Hippocampal formation (tissue), 2 donors: ENCODE data around the gene HRCT1.

Experiments used
- DNase-seq, 2 donors: peaks; one replicate each; lab custom pipeline; 2025; lab: John Stamatoyannopoulos, UW

HRCT1 gene

GRCh38 chr9:35942286-35942685 lies 36.3 kb downstream of the HRCT1 start:
- DNase-seq, result no peak

GRCh38 chr9:35944173-35944572 lies 38.2 kb downstream of the HRCT1 start:
- no peak for DNase-seq

GRCh38 chr9:35944841-35945240 lies 38.8 kb downstream of the HRCT1 start:
- DNase-seq, result no peak

- peak; percentile 40 to 59 for DNase-seq
These were observed 39.5 kb downstream of the HRCT1 start for GRCh38 chr9:35945341-35946018.

- DNase-seq, result no peak
These were observed 42.4 kb downstream of the HRCT1 start for GRCh38 chr9:35948451-35948850.

DNA sequence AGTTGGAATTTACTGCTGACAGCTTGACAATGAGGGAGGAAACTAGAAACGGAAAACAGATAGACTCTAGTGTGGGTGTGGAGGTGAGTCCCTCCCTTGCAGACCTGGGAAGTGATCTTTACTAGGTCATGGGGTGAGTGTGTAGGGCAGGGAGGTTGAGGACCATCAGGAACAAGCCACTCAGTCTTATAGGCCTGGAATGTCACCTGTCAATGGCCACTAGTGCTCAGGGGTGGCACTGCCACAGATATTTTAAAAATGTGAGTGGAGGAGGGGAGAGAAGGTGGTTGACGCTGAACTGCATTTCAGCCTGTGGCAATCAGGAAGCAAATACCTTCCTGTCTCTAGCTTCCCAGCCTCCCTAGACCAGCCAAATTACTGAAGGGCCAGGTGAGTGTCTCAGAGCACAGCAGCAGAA lies 42.9 kb downstream of the HRCT1 start:
- DNase-seq, result no peak

DNA sequence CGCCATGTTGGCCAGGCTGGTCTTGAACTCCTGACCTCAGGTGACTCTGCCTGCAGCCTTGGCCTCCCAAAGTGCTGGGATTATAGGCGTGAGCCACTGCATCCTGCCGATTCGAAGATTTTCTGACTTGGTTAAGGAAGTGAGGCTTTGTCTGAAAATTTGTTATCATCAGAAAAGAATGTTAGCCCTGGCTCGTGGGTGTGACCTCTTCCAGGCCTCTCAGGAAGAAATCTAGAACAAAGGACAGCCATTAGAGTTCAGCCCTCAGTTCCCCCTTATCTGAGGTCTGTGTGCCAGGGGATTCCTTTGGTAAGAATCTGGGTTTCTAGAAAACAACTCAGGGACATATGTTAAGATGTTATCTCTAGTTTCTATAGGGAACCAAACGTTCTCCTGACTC lies 45.7 kb downstream of the HRCT1 start:
- DNase-seq, result no peak

DNA sequence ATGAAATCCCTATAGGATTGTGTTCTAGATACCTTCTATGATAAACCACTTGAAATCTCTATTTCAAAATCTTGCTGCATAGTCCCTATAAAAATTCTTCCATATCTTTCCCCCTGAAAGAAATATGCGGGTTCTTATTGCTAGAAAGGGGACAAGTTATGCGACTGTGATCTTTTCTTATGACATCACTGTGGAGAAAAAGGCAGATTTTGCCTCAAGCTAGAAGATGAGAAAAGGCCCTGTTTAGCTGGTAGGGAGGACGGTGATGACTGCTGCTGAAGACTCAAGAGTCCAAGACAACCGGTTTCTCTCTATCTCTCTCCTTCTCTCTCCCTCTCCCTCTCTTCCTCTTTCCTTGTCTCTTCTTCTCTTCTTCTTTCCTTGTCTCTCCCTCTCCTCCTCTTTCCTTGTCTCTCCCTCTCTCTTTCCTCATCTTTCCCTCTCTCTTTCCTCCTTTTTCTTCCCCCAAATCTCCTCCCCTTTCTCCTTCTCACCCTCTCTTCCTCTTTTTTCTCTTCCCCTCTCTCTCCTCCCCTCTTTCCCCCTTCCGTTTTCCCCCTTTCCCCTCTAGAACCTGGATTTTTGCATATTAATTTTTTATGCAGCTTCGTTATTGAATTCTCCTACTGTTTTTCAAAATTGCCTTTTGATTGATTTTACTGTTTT lies 46.7 kb downstream of the HRCT1 start:
- DNase-seq, result no peak

- DNase-seq, result peak; percentile 12 to 88
These were observed 49.0 kb downstream of the HRCT1 start for GRCh38 chr9:35954942-35955546.

DNA sequence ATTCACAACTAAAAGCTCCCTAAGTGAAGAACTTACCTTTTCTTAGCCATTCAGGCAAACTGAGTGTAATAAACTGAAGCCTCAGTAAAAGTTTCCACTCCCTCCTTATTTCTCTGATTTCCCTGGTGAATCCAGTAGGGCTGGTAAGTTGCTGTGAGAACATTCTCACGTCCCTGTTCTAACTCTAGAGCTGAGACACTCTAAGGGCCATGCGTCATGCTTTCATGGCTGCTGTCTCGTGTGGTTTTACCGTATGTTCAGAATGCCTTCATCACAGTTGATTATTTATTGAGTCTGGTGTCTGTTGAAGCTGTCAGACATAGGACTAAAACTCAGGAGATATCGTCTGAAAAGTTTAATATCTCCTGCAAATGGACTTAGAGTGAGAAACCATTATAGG lies 50.6 kb downstream of the HRCT1 start:
- no peak for DNase-seq
